ENCODE data around the gene SOS1. TPM values are rescaled to one million over a fixed set of nuclear protein-coding genes. Genes with fewer than 3 reads are reported as not detected.

Gene SOS1
- total and polyA plus RNA-seq, 2 of the 13 experiments (the other 11 are each of a cell fraction or from before 2014, with no cell fraction given), result 20.8 to 60.4 TPM

DNA sequence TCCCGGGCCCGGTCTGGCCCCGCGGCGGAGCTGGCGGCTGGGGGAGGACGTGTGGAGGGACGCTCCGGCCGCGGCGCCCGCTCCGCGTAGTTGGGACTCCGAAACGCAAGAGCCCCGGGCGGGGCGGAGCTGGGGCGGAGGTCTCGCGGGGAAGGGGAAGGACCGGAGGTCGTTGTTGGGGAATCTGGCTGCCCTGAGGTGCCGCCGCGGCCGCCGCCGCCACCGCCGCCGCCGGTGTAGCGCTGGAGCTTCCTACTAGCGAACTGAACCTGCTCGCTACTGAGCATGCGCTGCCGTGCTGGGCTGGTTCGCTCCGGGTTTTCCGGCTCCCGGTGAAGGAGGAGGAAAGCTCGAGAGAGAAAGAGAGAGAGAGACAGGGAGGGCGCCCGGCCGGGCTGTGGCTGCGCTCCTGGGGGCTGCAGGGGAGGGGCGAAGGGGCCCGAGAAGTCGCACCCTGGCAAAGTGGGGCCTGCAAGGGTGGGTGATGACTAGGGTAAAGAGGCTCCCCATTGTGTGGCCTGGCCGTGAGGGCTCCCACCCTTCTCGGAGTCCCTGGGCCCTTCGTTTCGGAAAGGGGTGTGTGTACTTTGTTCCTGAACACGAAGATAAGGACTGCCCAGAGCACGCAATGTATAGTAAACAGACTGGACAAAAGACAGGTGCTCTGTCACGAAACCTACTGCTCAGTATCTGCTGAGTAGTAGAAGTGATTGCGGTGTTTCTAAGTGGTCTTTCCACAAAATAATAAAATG, at the start of gene SOS1 (continued):
- peak; percentile 99 for TF ChIP-seq RBM39 (IDR thresholded peaks at IDR 0.05; ENCODE audit: low read depth, low read length, poor library complexity, severe bottlenecking)
- peak; percentile 74 for TF ChIP-seq SMAD3 (CRISPR knock-in tag; IDR thresholded peaks at IDR 0.05)
- peak; percentile 98 for TF ChIP-seq ZBTB7B (CRISPR knock-in tag; IDR thresholded peaks at IDR 0.05)
- peak; percentile 86 for TF ChIP-seq PITX1 (CRISPR knock-in tag; IDR thresholded peaks at IDR 0.05)
- TF ChIP-seq HOXA3 (CRISPR knock-in tag; IDR thresholded peaks at IDR 0.05), result peak; percentile 72; the same call in 1 of the 2 replicates
- no peak for TF ChIP-seq REXO4 (CRISPR knock-in tag; IDR thresholded peaks at IDR 0.05; ENCODE audit: borderline replicate concordance)
- no peak for TF ChIP-seq SRSF4 (IDR thresholded peaks at IDR 0.05; ENCODE audit: low read depth, low read length, poor library complexity, severe bottlenecking)
- peak; percentile 67 for TF ChIP-seq RXRB (CRISPR knock-in tag; IDR thresholded peaks at IDR 0.05; ENCODE audit: borderline replicate concordance)
- peak; percentile 86 for TF ChIP-seq FLYWCH1 (CRISPR knock-in tag; IDR thresholded peaks at IDR 0.05)
- peak; percentile 89 for TF ChIP-seq ZNF781 (CRISPR knock-in tag; IDR thresholded peaks at IDR 0.05; ENCODE audit: borderline replicate concordance, not compliant biosample characterization)
- no peak for TF ChIP-seq TCF12 (IDR thresholded peaks at IDR 0.05)
- peak; percentile 73; the same call in 1 of the 2 replicates for TF ChIP-seq TCF12 (CRISPR knock-in tag; IDR thresholded peaks at IDR 0.05)
- TF ChIP-seq, protein P1, sequence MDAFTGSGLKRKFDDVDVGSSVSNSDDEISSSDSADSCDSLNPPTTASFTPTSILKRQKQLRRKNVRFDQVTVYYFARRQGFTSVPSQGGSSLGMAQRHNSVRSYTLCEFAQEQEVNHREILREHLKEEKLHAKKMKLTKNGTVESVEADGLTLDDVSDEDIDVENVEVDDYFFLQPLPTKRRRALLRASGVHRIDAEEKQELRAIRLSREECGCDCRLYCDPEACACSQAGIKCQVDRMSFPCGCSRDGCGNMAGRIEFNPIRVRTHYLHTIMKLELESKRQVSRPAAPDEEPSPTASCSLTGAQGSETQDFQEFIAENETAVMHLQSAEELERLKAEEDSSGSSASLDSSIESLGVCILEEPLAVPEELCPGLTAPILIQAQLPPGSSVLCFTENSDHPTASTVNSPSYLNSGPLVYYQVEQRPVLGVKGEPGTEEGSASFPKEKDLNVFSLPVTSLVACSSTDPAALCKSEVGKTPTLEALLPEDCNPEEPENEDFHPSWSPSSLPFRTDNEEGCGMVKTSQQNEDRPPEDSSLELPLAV (CRISPR knock-in tag; conservative IDR thresholded peaks at IDR 0.05; ENCODE audit: low read depth), result no peak
- no peak for TF ChIP-seq SRSF9 (IDR thresholded peaks at IDR 0.05; ENCODE audit: borderline replicate concordance, insufficient read depth, low read depth, low read length, poor library complexity, severe bottlenecking)
- no peak for TF ChIP-seq JUND (CRISPR knock-in tag; IDR thresholded peaks at IDR 0.05)
- TF ChIP-seq CHD2 (IDR thresholded peaks at IDR 0.05; ENCODE audit: low read depth, low read length), result peak; percentile 68; the same call in 1 of the 2 replicates
- TF ChIP-seq, protein P2, sequence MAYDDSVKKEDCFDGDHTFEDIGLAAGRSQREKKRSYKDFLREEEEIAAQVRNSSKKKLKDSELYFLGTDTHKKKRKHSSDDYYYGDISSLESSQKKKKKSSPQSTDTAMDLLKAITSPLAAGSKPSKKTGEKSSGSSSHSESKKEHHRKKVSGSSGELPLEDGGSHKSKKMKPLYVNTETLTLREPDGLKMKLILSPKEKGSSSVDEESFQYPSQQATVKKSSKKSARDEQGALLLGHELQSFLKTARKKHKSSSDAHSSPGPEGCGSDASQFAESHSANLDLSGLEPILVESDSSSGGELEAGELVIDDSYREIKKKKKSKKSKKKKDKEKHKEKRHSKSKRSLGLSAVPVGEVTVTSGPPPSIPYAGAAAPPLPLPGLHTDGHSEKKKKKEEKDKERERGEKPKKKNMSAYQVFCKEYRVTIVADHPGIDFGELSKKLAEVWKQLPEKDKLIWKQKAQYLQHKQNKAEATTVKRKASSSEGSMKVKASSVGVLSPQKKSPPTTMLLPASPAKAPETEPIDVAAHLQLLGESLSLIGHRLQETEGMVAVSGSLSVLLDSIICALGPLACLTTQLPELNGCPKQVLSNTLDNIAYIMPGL (CRISPR knock-in tag; IDR thresholded peaks at IDR 0.05; ENCODE audit: borderline replicate concordance in 1 of 2, low read depth in 1 of 2), result peak; percentile 84 to 96
- peak; percentile 85; the same call in 1 of the 2 replicates for TF ChIP-seq NRL (CRISPR knock-in tag; IDR thresholded peaks at IDR 0.05; ENCODE audit: borderline replicate concordance)
- 0 out of 2 replicates have a peak, but pooled peaks have one; percentile 63 for TF ChIP-seq ZNF567 (CRISPR knock-in tag; IDR thresholded peaks at IDR 0.05; ENCODE audit: borderline replicate concordance)
- TF ChIP-seq ZNF317 (CRISPR knock-in tag; IDR thresholded peaks at IDR 0.05), result peak; percentile 78; the same call in 1 of the 2 replicates
- TF ChIP-seq, protein P3, sequence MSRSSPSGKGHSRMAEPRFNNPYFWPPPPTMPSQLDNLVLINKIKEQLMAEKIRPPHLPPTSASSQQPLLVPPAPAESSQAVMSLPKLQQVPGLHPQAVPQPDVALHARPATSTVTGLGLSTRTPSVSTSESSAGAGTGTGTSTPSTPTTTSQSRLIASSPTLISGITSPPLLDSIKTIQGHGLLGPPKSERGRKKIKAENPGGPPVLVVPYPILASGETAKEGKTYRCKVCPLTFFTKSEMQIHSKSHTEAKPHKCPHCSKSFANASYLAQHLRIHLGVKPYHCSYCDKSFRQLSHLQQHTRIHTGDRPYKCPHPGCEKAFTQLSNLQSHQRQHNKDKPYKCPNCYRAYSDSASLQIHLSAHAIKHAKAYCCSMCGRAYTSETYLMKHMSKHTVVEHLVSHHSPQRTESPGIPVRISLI (CRISPR knock-in tag; IDR thresholded peaks at IDR 0.05; ENCODE audit: borderline replicate concordance), result peak; percentile 14; the same call in 1 of the 2 replicates
- TF ChIP-seq CREM (IDR thresholded peaks at IDR 0.05), result peak; percentile 70; the same call in 1 of the 2 replicates
- TF ChIP-seq CREM (CRISPR knock-in tag; IDR thresholded peaks at IDR 0.05), result no peak

All from HepG2 (cell line).